ENCODE data around the gene ADGRG3. TPM values are rescaled to one million over a fixed set of nuclear protein-coding genes. Genes with fewer than 3 reads are reported as not detected.

Gene ADGRG3
- polyA plus RNA-seq, 3 donors: 0.41 to 1.0 TPM; not detected in 1

DNA sequence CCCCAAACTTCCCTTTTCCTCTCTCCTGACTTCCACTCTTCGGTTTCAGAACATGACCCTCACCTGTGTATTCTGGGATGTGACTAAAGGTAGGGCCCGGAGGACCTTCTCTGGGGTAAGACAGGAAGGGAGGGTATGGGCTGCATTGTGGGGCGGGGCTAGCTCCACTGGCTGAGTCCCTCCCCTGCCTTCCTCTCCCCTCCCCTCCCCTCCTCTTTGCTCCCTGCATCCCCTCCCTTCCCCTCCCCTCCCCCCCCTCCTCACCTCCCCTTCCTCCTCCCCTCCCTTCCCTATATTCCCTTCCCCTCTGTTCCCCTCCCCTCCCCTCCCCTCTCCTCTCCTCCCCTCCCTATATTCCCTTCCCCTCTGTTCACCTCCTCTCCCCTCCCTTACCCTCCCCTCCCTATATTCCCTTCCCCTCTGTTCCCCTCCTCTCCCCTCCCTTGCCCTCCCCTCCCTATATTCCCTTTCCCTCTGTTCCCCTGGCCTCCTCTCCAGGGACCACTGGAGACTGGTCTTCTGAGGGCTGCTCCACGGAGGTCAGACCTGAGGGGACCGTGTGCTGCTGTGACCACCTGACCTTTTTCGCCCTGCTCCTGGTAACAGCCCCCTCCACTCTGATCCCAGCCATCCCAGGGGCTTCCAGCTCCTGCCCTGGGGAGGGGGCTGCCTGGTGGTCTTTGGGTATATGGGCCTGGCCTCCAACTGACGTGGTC is 11.8 kb downstream of the ADGRG3 start:
- TF ChIP-seq, protein P1, sequence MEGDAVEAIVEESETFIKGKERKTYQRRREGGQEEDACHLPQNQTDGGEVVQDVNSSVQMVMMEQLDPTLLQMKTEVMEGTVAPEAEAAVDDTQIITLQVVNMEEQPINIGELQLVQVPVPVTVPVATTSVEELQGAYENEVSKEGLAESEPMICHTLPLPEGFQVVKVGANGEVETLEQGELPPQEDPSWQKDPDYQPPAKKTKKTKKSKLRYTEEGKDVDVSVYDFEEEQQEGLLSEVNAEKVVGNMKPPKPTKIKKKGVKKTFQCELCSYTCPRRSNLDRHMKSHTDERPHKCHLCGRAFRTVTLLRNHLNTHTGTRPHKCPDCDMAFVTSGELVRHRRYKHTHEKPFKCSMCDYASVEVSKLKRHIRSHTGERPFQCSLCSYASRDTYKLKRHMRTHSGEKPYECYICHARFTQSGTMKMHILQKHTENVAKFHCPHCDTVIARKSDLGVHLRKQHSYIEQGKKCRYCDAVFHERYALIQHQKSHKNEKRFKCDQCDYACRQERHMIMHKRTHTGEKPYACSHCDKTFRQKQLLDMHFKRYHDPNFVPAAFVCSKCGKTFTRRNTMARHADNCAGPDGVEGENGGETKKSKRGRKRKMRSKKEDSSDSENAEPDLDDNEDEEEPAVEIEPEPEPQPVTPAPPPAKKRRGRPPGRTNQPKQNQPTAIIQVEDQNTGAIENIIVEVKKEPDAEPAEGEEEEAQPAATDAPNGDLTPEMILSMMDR (IDR thresholded peaks at IDR 0.05): no peak

GRCh38 chr16:57680842-57681375 is 12.8 kb downstream of the ADGRG3 start:
- DNase-seq: no peak
- H3K4me2 ChIP-seq (replicated peaks; ENCODE audit: extremely low read depth, low read length, poor library complexity, severe bottlenecking): no peak overlapping the region
- H2AFZ ChIP-seq (ENCODE audit: insufficient read depth, low read depth, low read length, poor library complexity, severe bottlenecking): no peak overlapping the region
- WGBS (ENCODE audit: insufficient coverage): 63% methylated on average over 2 of the region's 5 CpGs
- TF ChIP-seq, protein P1 (IDR thresholded peaks at IDR 0.05): no peak
- peaks cover 31 to 47% of the 10 kb centered on the region in 2 donors for H3K4me1 ChIP-seq (ENCODE audit: control insufficient read depth in 1 of 2, insufficient read depth in 2 of 2, low read length in 2 of 2)
- Mint-ChIP-seq H3K27me3 (ENCODE audit: low read depth in 3 of 3) (peaks cover 0 to 4% (median 3%) of the 10 kb centered on the region in 3 donors), H3K4me1 (peaks cover 38% of the 10 kb centered on the region), H3K27ac (peak overlapping the region in 3 of 7 donors; percentile 44 to 64 (median 57)), H3K4me3 (no peak overlapping the region), H3K36me3 (peaks cover 0 to 2% of the 10 kb centered on the region in 2 donors), H3K9me3 (no peaks in the 10 kb centered on the region)
- intact Hi-C loops (cut with micrococcal nuclease): loop anchor here in 1 of 2 donors (2.0 kb wide), 1 partner anchor 22 kb away; no protein-coding TSS in a partner anchor
- H4K20me1 ChIP-seq (ENCODE audit: insufficient read depth, low read length): no peaks in the 10 kb centered on the region
- H3K27me3 ChIP-seq (ENCODE audit: control insufficient read depth in 2 of 2, insufficient read depth in 2 of 2, low read length in 2 of 2): no peaks in the 10 kb centered on the region
- H3K36me3 ChIP-seq (replicated peaks in 1 of 2; ENCODE audit: control insufficient read depth in 1 of 2, insufficient read depth in 2 of 2, low read length in 2 of 2): no peaks in the 10 kb centered on the region
- no peaks in the 10 kb centered on the region for H3K9me3 ChIP-seq (replicated peaks in 1 of 2; ENCODE audit: control insufficient read depth in 1 of 2, insufficient read depth in 1 of 2, low read length in 2 of 2)
- H3K4me3 ChIP-seq (replicated peaks in 1 of 3; ENCODE audit: low read depth in 2 of 3, low read length in 3 of 3): no peak overlapping the region
- no peak overlapping the region for H3K9ac ChIP-seq (ENCODE audit: insufficient read depth, low read length, poor library complexity, severe bottlenecking)
- H3K27ac ChIP-seq (ENCODE audit: low read depth in 1 of 2, low read length in 2 of 2): no peak overlapping the region
- no peaks in the 10 kb centered on the region for H3K79me2 ChIP-seq (ENCODE audit: insufficient read depth, low read length)

More for the DNA sequence above, 11.8 kb downstream of the ADGRG3 start:
- H3K9me3 ChIP-seq (replicated peaks in 1 of 2; ENCODE audit: control insufficient read depth in 1 of 2, insufficient read depth in 1 of 2, low read length in 2 of 2): no peaks in the 10 kb centered on the region
- no peak overlapping the region for H2AFZ ChIP-seq (ENCODE audit: insufficient read depth, low read depth, low read length, poor library complexity, severe bottlenecking)
- H3K4me3 Mint-ChIP-seq: no peak overlapping the region
- H3K9me3 Mint-ChIP-seq: no peaks in the 10 kb centered on the region
- H4K20me1 ChIP-seq (ENCODE audit: insufficient read depth, low read length): no peaks in the 10 kb centered on the region
- peaks cover 40 to 57% of the 10 kb centered on the region in 2 donors for H3K4me1 ChIP-seq (ENCODE audit: control insufficient read depth in 1 of 2, insufficient read depth in 2 of 2, low read length in 2 of 2)
- H3K4me2 ChIP-seq (replicated peaks; ENCODE audit: extremely low read depth, low read length, poor library complexity, severe bottlenecking): no peak overlapping the region
- no peak overlapping the region for H3K27ac ChIP-seq (ENCODE audit: low read depth in 1 of 2, low read length in 2 of 2)
- intact Hi-C loops (cut with micrococcal nuclease): loop anchor here in 1 of 2 donors (2.0 kb wide), 1 partner anchor 21 kb away; no protein-coding TSS in a partner anchor
- peaks cover 48% of the 10 kb centered on the region for H3K4me1 Mint-ChIP-seq
- DNase-seq: no peak
- H3K4me3 ChIP-seq (replicated peaks in 1 of 3; ENCODE audit: low read depth in 2 of 3, low read length in 3 of 3): no peak overlapping the region
- no peaks in the 10 kb centered on the region for H3K79me2 ChIP-seq (ENCODE audit: insufficient read depth, low read length)
- no peaks in the 10 kb centered on the region for H3K27me3 ChIP-seq (ENCODE audit: control insufficient read depth in 2 of 2, insufficient read depth in 2 of 2, low read length in 2 of 2)
- H3K9ac ChIP-seq (ENCODE audit: insufficient read depth, low read length, poor library complexity, severe bottlenecking): no peak overlapping the region
- H3K27ac Mint-ChIP-seq: peak overlapping the region in 1 of 7 donors; percentile 7
- 100% methylated on average over 2 of the region's 7 CpGs for WGBS (ENCODE audit: insufficient coverage)
- H3K27me3 Mint-ChIP-seq (ENCODE audit: low read depth in 3 of 3): peaks cover 0 to 3% (median 2%) of the 10 kb centered on the region in 3 donors
- peaks cover 0 to 2% of the 10 kb centered on the region in 2 donors for H3K36me3 Mint-ChIP-seq
- H3K36me3 ChIP-seq (replicated peaks in 1 of 2; ENCODE audit: control insufficient read depth in 1 of 2, insufficient read depth in 2 of 2, low read length in 2 of 2): no peaks in the 10 kb centered on the region

Data from CD14-positive monocyte (primary cell).